HEK293 (cell line): ENCODE data around the gene CADM4.

Source experiments
- AEBP2 ChIP-seq: fragments of 450-650 bp; formaldehyde crosslinking; IDR thresholded peaks from 2 replicates; pipeline ENCODE4 v1.5.1; 2016; ENCODE audit warnings: missing biosample characterization, missing genetic modification characterization, borderline replicate concordance
- PRDM1 ChIP-seq: fragments of 450-650 bp; formaldehyde crosslinking; IDR thresholded peaks from 2 replicates; pipeline ENCODE4; 2016; ENCODE audit warnings: missing biosample characterization, missing genetic modification characterization
- ZBTB7A ChIP-seq: fragments of 450-650 bp; formaldehyde crosslinking; IDR thresholded peaks from 2 replicates; pipeline ENCODE4 v1.5.1; 2016; ENCODE audit warnings: low read depth, missing biosample characterization, missing genetic modification characterization
- ZFHX2 ChIP-seq: fragments of 450-650 bp; formaldehyde crosslinking; conservative IDR thresholded peaks from 2 replicates; pipeline ENCODE4 v1.5.1; 2016; ENCODE audit warnings: missing biosample characterization, missing genetic modification characterization
- ZNF133 ChIP-seq: fragments of 450-650 bp; formaldehyde crosslinking; IDR thresholded peaks from 2 replicates; pipeline ENCODE4 v1.5.1; 2016; ENCODE audit warnings: missing biosample characterization, missing genetic modification characterization
- ZNF146 ChIP-seq: fragments of 450-650 bp; formaldehyde crosslinking; IDR thresholded peaks from 2 replicates; pipeline ENCODE4 v1.5.1; 2016; ENCODE audit warnings: missing biosample characterization, missing genetic modification characterization
- ZNF148 ChIP-seq: fragments of 450-650 bp; formaldehyde crosslinking; IDR thresholded peaks from 2 replicates; pipeline ENCODE4 v1.5.0; 2017; ENCODE audit warnings: missing biosample characterization, missing genetic modification characterization, borderline replicate concordance
- ZNF292 ChIP-seq: fragments of 450-650 bp; formaldehyde crosslinking; IDR thresholded peaks from 2 replicates; pipeline ENCODE4 v1.5.1; 2016; ENCODE audit warnings: low read depth, missing biosample characterization, missing genetic modification characterization, borderline replicate concordance
- ZNF324 ChIP-seq: fragments of 450-650 bp; formaldehyde crosslinking; IDR thresholded peaks from 2 replicates; pipeline ENCODE4 v1.5.1; 2016; ENCODE audit warnings: missing biosample characterization, missing genetic modification characterization
- ZNF335 ChIP-seq: fragments of 450-650 bp; formaldehyde crosslinking; conservative IDR thresholded peaks from 2 replicates; pipeline ENCODE4 v1.5.1; 2016; ENCODE audit warnings: missing biosample characterization, missing genetic modification characterization
- ZNF404 ChIP-seq: fragments of 450-650 bp; formaldehyde crosslinking; IDR thresholded peaks from 2 replicates; pipeline ENCODE4 v1.5.1; 2017; ENCODE audit warnings: missing biosample characterization, missing genetic modification characterization
- ZNF426 ChIP-seq: fragments of 450-650 bp; formaldehyde crosslinking; IDR thresholded peaks from 2 replicates; pipeline ENCODE4 v1.5.1; 2017; ENCODE audit warnings: missing biosample characterization, missing genetic modification characterization, mild to moderate bottlenecking, inconsistent platforms, moderate library complexity
- ZNF488 ChIP-seq: fragments of 450-650 bp; formaldehyde crosslinking; IDR thresholded peaks from 2 replicates; pipeline ENCODE4 v1.5.1; 2016; ENCODE audit warnings: missing biosample characterization, missing genetic modification characterization
- ZNF501 ChIP-seq: fragments of 450-650 bp; formaldehyde crosslinking; IDR thresholded peaks from 2 replicates; pipeline ENCODE4 v1.5.1; 2016; ENCODE audit warnings: missing biosample characterization, missing genetic modification characterization
- ZNF624 ChIP-seq: fragments of 450-650 bp; formaldehyde crosslinking; IDR thresholded peaks from 2 replicates; pipeline ENCODE4 v1.5.1; 2017; ENCODE audit warnings: missing biosample characterization, missing genetic modification characterization
- ZNF701 ChIP-seq: fragments of 450-650 bp; formaldehyde crosslinking; IDR thresholded peaks from 2 replicates; pipeline ENCODE4 v1.5.1; 2016; ENCODE audit warnings: missing biosample characterization, missing genetic modification characterization
- ZNF704 ChIP-seq: fragments of 450-650 bp; formaldehyde crosslinking; IDR thresholded peaks from 2 replicates; pipeline ENCODE4 v1.5.1; 2016; ENCODE audit warnings: missing biosample characterization, missing genetic modification characterization
- ZNF785 ChIP-seq: fragments of 450-650 bp; formaldehyde crosslinking; IDR thresholded peaks from 2 replicates; pipeline ENCODE4 v1.5.1; 2016; ENCODE audit warnings: missing biosample characterization, missing genetic modification characterization
- TF ChIP-seq, protein P1 (sequence below): fragments of 450-650 bp; formaldehyde crosslinking; IDR thresholded peaks from 2 replicates; pipeline ENCODE4 v1.5.1; 2016; ENCODE audit warnings: missing biosample characterization, missing genetic modification characterization, borderline replicate concordance
- TF ChIP-seq, protein P2 (sequence below): fragments of 450-650 bp; formaldehyde crosslinking; IDR thresholded peaks from 2 replicates; pipeline ENCODE4 v1.5.1; 2016; ENCODE audit warnings: missing biosample characterization, missing genetic modification characterization
- TF ChIP-seq, protein P3 (sequence below): fragments of 450-650 bp; formaldehyde crosslinking; IDR thresholded peaks from 2 replicates; pipeline ENCODE4 v1.5.1; 2016; ENCODE audit warnings: missing biosample characterization, missing genetic modification characterization
- TF ChIP-seq, protein P4 (sequence below): fragments of 450-650 bp; formaldehyde crosslinking; IDR thresholded peaks from 2 replicates; pipeline ENCODE4 v1.5.1; 2016; ENCODE audit warnings: missing biosample characterization, missing genetic modification characterization

CADM4 gene

DNA sequence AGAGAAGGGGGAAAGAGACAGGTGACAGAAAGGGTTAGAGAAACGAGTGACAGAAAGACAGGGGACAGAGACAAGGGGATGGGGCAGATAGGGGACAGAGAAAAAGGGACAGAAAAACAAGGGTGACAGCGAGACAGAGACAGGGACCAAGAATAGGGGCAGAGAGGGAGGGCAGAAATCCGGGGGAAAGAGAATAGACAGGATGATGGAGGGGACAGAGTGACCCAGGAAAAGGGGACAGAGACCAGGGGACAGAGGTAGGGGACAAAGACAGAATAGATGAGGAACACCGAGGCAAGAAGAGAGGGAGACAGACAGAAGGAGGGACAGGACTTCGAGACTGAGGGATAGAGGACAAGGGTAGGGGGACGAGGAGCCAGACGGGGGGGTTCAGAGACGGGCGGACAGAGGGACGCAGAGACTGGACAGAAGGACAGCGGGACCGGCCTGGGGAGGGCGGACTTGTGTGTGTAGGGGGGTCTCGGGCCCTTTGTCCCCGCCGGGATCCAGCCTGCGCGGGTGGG is 593 bp downstream of the CADM4 start (continued):
- TF ChIP-seq, protein P1, sequence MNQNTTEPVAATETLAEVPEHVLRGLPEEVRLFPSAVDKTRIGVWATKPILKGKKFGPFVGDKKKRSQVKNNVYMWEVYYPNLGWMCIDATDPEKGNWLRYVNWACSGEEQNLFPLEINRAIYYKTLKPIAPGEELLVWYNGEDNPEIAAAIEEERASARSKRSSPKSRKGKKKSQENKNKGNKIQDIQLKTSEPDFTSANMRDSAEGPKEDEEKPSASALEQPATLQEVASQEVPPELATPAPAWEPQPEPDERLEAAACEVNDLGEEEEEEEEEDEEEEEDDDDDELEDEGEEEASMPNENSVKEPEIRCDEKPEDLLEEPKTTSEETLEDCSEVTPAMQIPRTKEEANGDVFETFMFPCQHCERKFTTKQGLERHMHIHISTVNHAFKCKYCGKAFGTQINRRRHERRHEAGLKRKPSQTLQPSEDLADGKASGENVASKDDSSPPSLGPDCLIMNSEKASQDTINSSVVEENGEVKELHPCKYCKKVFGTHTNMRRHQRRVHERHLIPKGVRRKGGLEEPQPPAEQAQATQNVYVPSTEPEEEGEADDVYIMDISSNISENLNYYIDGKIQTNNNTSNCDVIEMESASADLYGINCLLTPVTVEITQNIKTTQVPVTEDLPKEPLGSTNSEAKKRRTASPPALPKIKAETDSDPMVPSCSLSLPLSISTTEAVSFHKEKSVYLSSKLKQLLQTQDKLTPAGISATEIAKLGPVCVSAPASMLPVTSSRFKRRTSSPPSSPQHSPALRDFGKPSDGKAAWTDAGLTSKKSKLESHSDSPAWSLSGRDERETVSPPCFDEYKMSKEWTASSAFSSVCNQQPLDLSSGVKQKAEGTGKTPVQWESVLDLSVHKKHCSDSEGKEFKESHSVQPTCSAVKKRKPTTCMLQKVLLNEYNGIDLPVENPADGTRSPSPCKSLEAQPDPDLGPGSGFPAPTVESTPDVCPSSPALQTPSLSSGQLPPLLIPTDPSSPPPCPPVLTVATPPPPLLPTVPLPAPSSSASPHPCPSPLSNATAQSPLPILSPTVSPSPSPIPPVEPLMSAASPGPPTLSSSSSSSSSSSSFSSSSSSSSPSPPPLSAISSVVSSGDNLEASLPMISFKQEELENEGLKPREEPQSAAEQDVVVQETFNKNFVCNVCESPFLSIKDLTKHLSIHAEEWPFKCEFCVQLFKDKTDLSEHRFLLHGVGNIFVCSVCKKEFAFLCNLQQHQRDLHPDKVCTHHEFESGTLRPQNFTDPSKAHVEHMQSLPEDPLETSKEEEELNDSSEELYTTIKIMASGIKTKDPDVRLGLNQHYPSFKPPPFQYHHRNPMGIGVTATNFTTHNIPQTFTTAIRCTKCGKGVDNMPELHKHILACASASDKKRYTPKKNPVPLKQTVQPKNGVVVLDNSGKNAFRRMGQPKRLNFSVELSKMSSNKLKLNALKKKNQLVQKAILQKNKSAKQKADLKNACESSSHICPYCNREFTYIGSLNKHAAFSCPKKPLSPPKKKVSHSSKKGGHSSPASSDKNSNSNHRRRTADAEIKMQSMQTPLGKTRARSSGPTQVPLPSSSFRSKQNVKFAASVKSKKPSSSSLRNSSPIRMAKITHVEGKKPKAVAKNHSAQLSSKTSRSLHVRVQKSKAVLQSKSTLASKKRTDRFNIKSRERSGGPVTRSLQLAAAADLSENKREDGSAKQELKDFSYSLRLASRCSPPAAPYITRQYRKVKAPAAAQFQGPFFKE (tag by site-specific recombination): no peak
- TF ChIP-seq ZNF704 (tag by site-specific recombination) (no peak), ZNF624 (tag by site-specific recombination) (no peak), ZNF404 (tag by site-specific recombination) (no peak), ZNF785 (tag by site-specific recombination) (no peak), ZNF335 (tag by site-specific recombination) (peak; percentile 21), ZNF426 (no peak), ZNF148 (0 out of 2 replicates have a peak, but pooled peaks have one; percentile 23), AEBP2 (tag by site-specific recombination) (no peak), ZBTB7A (tag by site-specific recombination) (0 out of 2 replicates have a peak, but pooled peaks have one; percentile 35), PRDM1 (tag by site-specific recombination) (peak; percentile 75), ZNF146 (tag by site-specific recombination) (peak; percentile 6; the same call in 1 of the 2 replicates), ZNF501 (tag by site-specific recombination) (no peak), ZNF324 (tag by site-specific recombination) (peak; percentile 14; the same call in 1 of the 2 replicates), ZNF292 (tag by site-specific recombination) (no peak), ZFHX2 (no peak; the same call in 1 of the 2 replicates), ZNF701 (no peak), ZNF133 (tag by site-specific recombination) (0 out of 2 replicates have a peak, but pooled peaks have one; percentile 30), ZNF488 (tag by site-specific recombination) (0 out of 2 replicates have a peak, but pooled peaks have one; percentile 50)
- TF ChIP-seq, protein P2, sequence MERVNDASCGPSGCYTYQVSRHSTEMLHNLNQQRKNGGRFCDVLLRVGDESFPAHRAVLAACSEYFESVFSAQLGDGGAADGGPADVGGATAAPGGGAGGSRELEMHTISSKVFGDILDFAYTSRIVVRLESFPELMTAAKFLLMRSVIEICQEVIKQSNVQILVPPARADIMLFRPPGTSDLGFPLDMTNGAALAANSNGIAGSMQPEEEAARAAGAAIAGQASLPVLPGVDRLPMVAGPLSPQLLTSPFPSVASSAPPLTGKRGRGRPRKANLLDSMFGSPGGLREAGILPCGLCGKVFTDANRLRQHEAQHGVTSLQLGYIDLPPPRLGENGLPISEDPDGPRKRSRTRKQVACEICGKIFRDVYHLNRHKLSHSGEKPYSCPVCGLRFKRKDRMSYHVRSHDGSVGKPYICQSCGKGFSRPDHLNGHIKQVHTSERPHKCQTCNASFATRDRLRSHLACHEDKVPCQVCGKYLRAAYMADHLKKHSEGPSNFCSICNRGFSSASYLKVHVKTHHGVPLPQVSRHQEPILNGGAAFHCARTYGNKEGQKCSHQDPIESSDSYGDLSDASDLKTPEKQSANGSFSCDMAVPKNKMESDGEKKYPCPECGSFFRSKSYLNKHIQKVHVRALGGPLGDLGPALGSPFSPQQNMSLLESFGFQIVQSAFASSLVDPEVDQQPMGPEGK (tag by site-specific recombination): peak; percentile 82
- TF ChIP-seq, protein P3, sequence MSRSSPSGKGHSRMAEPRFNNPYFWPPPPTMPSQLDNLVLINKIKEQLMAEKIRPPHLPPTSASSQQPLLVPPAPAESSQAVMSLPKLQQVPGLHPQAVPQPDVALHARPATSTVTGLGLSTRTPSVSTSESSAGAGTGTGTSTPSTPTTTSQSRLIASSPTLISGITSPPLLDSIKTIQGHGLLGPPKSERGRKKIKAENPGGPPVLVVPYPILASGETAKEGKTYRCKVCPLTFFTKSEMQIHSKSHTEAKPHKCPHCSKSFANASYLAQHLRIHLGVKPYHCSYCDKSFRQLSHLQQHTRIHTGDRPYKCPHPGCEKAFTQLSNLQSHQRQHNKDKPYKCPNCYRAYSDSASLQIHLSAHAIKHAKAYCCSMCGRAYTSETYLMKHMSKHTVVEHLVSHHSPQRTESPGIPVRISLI (tag by site-specific recombination): no peak
- TF ChIP-seq, protein P4, sequence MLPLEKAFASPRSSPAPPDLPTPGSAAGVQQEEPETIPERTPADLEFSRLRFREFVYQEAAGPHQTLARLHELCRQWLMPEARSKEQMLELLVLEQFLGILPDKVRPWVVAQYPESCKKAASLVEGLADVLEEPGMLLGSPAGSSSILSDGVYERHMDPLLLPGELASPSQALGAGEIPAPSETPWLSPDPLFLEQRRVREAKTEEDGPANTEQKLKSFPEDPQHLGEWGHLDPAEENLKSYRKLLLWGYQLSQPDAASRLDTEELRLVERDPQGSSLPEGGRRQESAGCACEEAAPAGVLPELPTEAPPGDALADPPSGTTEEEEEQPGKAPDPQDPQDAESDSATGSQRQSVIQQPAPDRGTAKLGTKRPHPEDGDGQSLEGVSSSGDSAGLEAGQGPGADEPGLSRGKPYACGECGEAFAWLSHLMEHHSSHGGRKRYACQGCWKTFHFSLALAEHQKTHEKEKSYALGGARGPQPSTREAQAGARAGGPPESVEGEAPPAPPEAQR (tag by site-specific recombination): 0 out of 2 replicates have a peak, but pooled peaks have one; percentile 12
